HG02759 (cell line): ENCODE measurements around the gene ZDHHC16.
"Not testable (repeated sequence)": the region's sequence is repeated elsewhere in the genome, so short reads cannot be mapped to it uniquely, and the experiment has no call there.

ENCODE experiments used
- ATAC-seq: cut with Tn5 transposase; IDR thresholded peaks from one replicate; pipeline ENCODE4 v1.9.1; 2021; ENCODE audit warnings: mild to moderate bottlenecking, moderate library complexity; ENCODE audit not compliant: unreplicated experiment

Gene ZDHHC16

GRCh38 chr10:97475936-97476594 is 30.1 kb downstream of the ZDHHC16 start:
- ATAC-seq = no peak

GRCh38 chr10:97479410-97479809 is 33.4 kb downstream of the ZDHHC16 start:
- not testable (repeated sequence) for ATAC-seq

GRCh38 chr10:97479939-97480338 is 34.0 kb downstream of the ZDHHC16 start:
- ATAC-seq = no peak

- ATAC-seq = no peak
Observed at GRCh38 chr10:97481071-97481470, 35.1 kb downstream of the ZDHHC16 start.

- ATAC-seq = no peak
Observed at GRCh38 chr10:97482381-97482780, 36.4 kb downstream of the ZDHHC16 start.

- no peak for ATAC-seq
Observed at GRCh38 chr10:97483506-97483905, 37.5 kb downstream of the ZDHHC16 start.

GRCh38 chr10:97483921-97484320 is 37.9 kb downstream of the ZDHHC16 start:
- ATAC-seq = no peak

GRCh38 chr10:97485647-97486281 is 39.8 kb downstream of the ZDHHC16 start:
- no peak for ATAC-seq

- no peak for ATAC-seq
Observed at GRCh38 chr10:97490592-97490991, 44.6 kb downstream of the ZDHHC16 start.

GRCh38 chr10:97494151-97494550 is 48.2 kb downstream of the ZDHHC16 start:
- ATAC-seq = no peak

GRCh38 chr10:97494863-97495506 is 49.0 kb downstream of the ZDHHC16 start:
- no peak for ATAC-seq

GRCh38 chr10:97497572-97498075 is 51.6 kb downstream of the ZDHHC16 start:
- ATAC-seq = peak; percentile 34

GRCh38 chr10:97498076-97498840 is 52.3 kb downstream of the ZDHHC16 start, which contains the start of gene MMS19:
MMS19 (minus strand) TSS chr10:97498422; CDS start chr10:97498384, 38 bp downstream.
- peak; percentile 91 for ATAC-seq

GRCh38 chr10:97498841-97499560 is 53.0 kb downstream of the ZDHHC16 start, which contains the start of gene UBTD1:
UBTD1 (plus strand) TSS chr10:97498924; CDS start chr10:97499204, 280 bp downstream.
- ATAC-seq = no peak

GRCh38 chr10:97499561-97500296 is 53.8 kb downstream of the ZDHHC16 start:
- ATAC-seq = no peak

- no peak for ATAC-seq
Observed at GRCh38 chr10:97500297-97500575, 54.3 kb downstream of the ZDHHC16 start.

GRCh38 chr10:97502916-97503315 is 56.9 kb downstream of the ZDHHC16 start:
- ATAC-seq = no peak

- ATAC-seq = no peak
Observed at GRCh38 chr10:97503406-97503805, 57.4 kb downstream of the ZDHHC16 start.

- ATAC-seq = no peak
Observed at GRCh38 chr10:97505152-97505551, 59.2 kb downstream of the ZDHHC16 start.
